GM12878 (cell line): ENCODE measurements around the gene MS4A12. TPM values are rescaled to one million over a fixed set of nuclear protein-coding genes. Genes with fewer than 3 reads are reported as not detected.

Experiments
- EED ChIP-seq: sonication (generic); IDR thresholded peaks from 2 replicates; pipeline ENCODE4 v1.6.1; 2016; ENCODE audit warnings: antibody characterized with exemption, low read depth
- EZH2 ChIP-seq: IDR thresholded peaks from 2 replicates; pipeline ENCODE4 v1.6.1; 2012; ENCODE audit warnings: low read depth, mild to moderate bottlenecking, control low read depth, inconsistent platforms, low read length, borderline replicate concordance; ENCODE audit not compliant: control insufficient read depth
- IKZF1 ChIP-seq: fragments of 450-650 bp; conservative IDR thresholded peaks from 2 replicates; pipeline ENCODE4 v1.6.1; 2017; ENCODE audit warnings: antibody characterized with exemption, mild to moderate bottlenecking
- JUND ChIP-seq: IDR thresholded peaks from 2 replicates; pipeline ENCODE4 v1.6.1; 2012; ENCODE audit warnings: low read depth, mild to moderate bottlenecking, low read length, improper control_type of control experiment, moderate library complexity
- KLF5 ChIP-seq: fragments of 450-650 bp; IDR thresholded peaks from 2 replicates; pipeline ENCODE4 v1.6.1; 2014; ENCODE audit warnings: mild to moderate bottlenecking; ENCODE audit not compliant: partially characterized antibody
- MXI1 ChIP-seq: fragments of 150-350 bp; IDR thresholded peaks from 2 replicates; pipeline ENCODE4 v1.6.1; 2011; ENCODE audit warnings: low read depth, mild to moderate bottlenecking, inconsistent platforms, low read length, improper control_type of control experiment
- PAX5 ChIP-seq: IDR thresholded peaks from 2 replicates; pipeline ENCODE4 v1.6.1; 2011; ENCODE audit warnings: low read depth, low read length, borderline replicate concordance
- PBX3 ChIP-seq: IDR thresholded peaks from 2 replicates; pipeline ENCODE4 v1.6.1; 2011; ENCODE audit warnings: mild to moderate bottlenecking, low read depth, low read length, moderate library complexity; ENCODE audit not compliant: insufficient replicate concordance
- POLR2A ChIP-seq: IDR thresholded peaks from 2 replicates; pipeline ENCODE4 v1.6.1; 2011; ENCODE audit warnings: low read depth, mild to moderate bottlenecking, low read length
- POU2F2 ChIP-seq: IDR thresholded peaks from 3 replicates; pipeline ENCODE4 v1.6.1; 2011; ENCODE audit warnings: low read depth, mild to moderate bottlenecking, low read length, borderline replicate concordance
- SIX5 ChIP-seq: IDR thresholded peaks from 2 replicates; pipeline ENCODE4 v1.6.1; 2011; ENCODE audit warnings: mild to moderate bottlenecking, low read depth, low read length, moderate library complexity; ENCODE audit not compliant: severe bottlenecking
- TARDBP ChIP-seq: IDR thresholded peaks from 2 replicates; pipeline ENCODE4 v1.6.1; 2016; ENCODE audit warnings: borderline replicate concordance
- TCF12 ChIP-seq: IDR thresholded peaks from 2 replicates; pipeline ENCODE4 v1.6.1; 2011; ENCODE audit warnings: low read depth, mild to moderate bottlenecking, low read length
- YBX1 ChIP-seq: fragments of 450-650 bp; IDR thresholded peaks from 2 replicates; pipeline ENCODE4 v1.6.1; 2016; ENCODE audit warnings: antibody characterized with exemption
- ZNF207 ChIP-seq: fragments of 450-650 bp; IDR thresholded peaks from 2 replicates; pipeline ENCODE4 v1.6.1; 2014; ENCODE audit warnings: antibody characterized with exemption, mild to moderate bottlenecking, borderline replicate concordance
- ZSCAN29 ChIP-seq: fragments of 450-650 bp; IDR thresholded peaks from 2 replicates; pipeline ENCODE4 v1.6.1; 2017; ENCODE audit warnings: mild to moderate bottlenecking, moderate library complexity
- polyA plus RNA-seq, 11 experiments: library from polyadenylated mRNA; depleted of rRNA in 4 of 11; unstranded in 6 of 11; stranded (reverse) in 5 of 11; fragments of >200 nt; fragmentation: Nextera tagmentation in 4 of 11; fragmentation: Illumina TruSeq in 1 of 11; extraction: Ambion mirVana in 4 of 11; extraction: Trizol in 1 of 11; gene quantifications; 1 replicate in 1 of 11; 2 replicates in 10 of 11; pipeline versions ENCODE4 v1.2.1 to v1.2.3, GENCODE V29; 2011 to 2016; ENCODE audit warnings: inconsistent platforms in 2 of 11, missing spikeins in 2 of 11, low read depth in 1 of 11
- total RNA-seq, 4 experiments: library from RNA; depleted of rRNA in 3 of 4; stranded (reverse); fragments of >200 nt in 3 of 4; fragmentation: Illumina TruSeq in 1 of 4; extraction: Trizol in 1 of 4; gene quantifications; 2 replicates each; pipeline versions ENCODE4 v1.2.1 to v1.2.3, GENCODE V29; 2013 to 2021
- TF ChIP-seq, protein P1 (sequence below): fragments of 450-650 bp; IDR thresholded peaks from 2 replicates; pipeline ENCODE4 v1.6.1; 2017; ENCODE audit warnings: mild to moderate bottlenecking, moderate library complexity
- TF ChIP-seq, protein P2 (sequence below): fragments of 450-650 bp; IDR thresholded peaks from 2 replicates; pipeline ENCODE4 v1.6.1; 2016; ENCODE audit warnings: mild to moderate bottlenecking, moderate library complexity, borderline replicate concordance
- TF ChIP-seq, protein P3 (sequence below): fragments of 450-650 bp; IDR thresholded peaks from 2 replicates; pipeline ENCODE4 v1.6.1; 2017; ENCODE audit warnings: low read depth, mild to moderate bottlenecking, moderate library complexity

MS4A12 gene
- total and polyA plus RNA-seq, 10 of the 15 experiments (the other 5 are each of a cell fraction or from before 2014, with no cell fraction given): 0.05 TPM; not detected in 9

- TF ChIP-seq PBX3 (peak; percentile 3), YBX1 (no peak), IKZF1 (peak; percentile 66), ZNF207 (no peak), PAX5 (peak; percentile 71; the same call in 1 of the 2 replicates), EZH2 (no peak), KLF5 (no peak), EED (peak; percentile 66), ZSCAN29 (no peak), MXI1 (no peak), TCF12 (0 out of 2 replicates have a peak, but pooled peaks have one; percentile 65), JUND (no peak), TARDBP (0 out of 2 replicates have a peak, but pooled peaks have one; percentile 27), SIX5 (no peak), POLR2A (peak; percentile 70), POU2F2 (peak; percentile 83; the same call in 2 of the 3 replicates)
- TF ChIP-seq, protein P1, sequence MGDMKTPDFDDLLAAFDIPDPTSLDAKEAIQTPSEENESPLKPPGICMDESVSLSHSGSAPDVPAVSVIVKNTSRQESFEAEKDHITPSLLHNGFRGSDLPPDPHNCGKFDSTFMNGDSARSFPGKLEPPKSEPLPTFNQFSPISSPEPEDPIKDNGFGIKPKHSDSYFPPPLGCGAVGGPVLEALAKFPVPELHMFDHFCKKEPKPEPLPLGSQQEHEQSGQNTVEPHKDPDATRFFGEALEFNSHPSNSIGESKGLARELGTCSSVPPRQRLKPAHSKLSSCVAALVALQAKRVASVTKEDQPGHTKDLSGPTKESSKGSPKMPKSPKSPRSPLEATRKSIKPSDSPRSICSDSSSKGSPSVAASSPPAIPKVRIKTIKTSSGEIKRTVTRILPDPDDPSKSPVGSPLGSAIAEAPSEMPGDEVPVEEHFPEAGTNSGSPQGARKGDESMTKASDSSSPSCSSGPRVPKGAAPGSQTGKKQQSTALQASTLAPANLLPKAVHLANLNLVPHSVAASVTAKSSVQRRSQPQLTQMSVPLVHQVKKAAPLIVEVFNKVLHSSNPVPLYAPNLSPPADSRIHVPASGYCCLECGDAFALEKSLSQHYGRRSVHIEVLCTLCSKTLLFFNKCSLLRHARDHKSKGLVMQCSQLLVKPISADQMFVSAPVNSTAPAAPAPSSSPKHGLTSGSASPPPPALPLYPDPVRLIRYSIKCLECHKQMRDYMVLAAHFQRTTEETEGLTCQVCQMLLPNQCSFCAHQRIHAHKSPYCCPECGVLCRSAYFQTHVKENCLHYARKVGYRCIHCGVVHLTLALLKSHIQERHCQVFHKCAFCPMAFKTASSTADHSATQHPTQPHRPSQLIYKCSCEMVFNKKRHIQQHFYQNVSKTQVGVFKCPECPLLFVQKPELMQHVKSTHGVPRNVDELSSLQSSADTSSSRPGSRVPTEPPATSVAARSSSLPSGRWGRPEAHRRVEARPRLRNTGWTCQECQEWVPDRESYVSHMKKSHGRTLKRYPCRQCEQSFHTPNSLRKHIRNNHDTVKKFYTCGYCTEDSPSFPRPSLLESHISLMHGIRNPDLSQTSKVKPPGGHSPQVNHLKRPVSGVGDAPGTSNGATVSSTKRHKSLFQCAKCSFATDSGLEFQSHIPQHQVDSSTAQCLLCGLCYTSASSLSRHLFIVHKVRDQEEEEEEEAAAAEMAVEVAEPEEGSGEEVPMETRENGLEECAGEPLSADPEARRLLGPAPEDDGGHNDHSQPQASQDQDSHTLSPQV: no peak
- TF ChIP-seq, protein P2, sequence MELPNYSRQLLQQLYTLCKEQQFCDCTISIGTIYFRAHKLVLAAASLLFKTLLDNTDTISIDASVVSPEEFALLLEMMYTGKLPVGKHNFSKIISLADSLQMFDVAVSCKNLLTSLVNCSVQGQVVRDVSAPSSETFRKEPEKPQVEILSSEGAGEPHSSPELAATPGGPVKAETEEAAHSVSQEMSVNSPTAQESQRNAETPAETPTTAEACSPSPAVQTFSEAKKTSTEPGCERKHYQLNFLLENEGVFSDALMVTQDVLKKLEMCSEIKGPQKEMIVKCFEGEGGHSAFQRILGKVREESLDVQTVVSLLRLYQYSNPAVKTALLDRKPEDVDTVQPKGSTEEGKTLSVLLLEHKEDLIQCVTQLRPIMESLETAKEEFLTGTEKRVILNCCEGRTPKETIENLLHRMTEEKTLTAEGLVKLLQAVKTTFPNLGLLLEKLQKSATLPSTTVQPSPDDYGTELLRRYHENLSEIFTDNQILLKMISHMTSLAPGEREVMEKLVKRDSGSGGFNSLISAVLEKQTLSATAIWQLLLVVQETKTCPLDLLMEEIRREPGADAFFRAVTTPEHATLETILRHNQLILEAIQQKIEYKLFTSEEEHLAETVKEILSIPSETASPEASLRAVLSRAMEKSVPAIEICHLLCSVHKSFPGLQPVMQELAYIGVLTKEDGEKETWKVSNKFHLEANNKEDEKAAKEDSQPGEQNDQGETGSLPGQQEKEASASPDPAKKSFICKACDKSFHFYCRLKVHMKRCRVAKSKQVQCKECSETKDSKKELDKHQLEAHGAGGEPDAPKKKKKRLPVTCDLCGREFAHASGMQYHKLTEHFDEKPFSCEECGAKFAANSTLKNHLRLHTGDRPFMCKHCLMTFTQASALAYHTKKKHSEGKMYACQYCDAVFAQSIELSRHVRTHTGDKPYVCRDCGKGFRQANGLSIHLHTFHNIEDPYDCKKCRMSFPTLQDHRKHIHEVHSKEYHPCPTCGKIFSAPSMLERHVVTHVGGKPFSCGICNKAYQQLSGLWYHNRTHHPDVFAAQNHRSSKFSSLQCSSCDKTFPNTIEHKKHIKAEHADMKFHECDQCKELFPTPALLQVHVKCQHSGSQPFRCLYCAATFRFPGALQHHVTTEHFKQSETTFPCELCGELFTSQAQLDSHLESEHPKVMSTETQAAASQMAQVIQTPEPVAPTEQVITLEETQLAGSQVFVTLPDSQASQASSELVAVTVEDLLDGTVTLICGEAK: no peak
- TF ChIP-seq, protein P3, sequence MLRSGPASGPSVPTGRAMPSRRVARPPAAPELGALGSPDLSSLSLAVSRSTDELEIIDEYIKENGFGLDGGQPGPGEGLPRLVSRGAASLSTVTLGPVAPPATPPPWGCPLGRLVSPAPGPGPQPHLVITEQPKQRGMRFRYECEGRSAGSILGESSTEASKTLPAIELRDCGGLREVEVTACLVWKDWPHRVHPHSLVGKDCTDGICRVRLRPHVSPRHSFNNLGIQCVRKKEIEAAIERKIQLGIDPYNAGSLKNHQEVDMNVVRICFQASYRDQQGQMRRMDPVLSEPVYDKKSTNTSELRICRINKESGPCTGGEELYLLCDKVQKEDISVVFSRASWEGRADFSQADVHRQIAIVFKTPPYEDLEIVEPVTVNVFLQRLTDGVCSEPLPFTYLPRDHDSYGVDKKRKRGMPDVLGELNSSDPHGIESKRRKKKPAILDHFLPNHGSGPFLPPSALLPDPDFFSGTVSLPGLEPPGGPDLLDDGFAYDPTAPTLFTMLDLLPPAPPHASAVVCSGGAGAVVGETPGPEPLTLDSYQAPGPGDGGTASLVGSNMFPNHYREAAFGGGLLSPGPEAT: peak; percentile 62
Measured at GRCh38 chr11:60457576-60457975, 35.0 kb upstream of the MS4A12 start (continued).
